K562 (cell line): ENCODE results near the gene FCRL1. TPM values are rescaled to one million over a fixed set of nuclear protein-coding genes. Genes with fewer than 3 reads are reported as not detected.

Experiments used
- ATAC-seq: fragments of 200-7000 bp; cut with Tn5 transposase; 3 replicates; pipeline ENCODE4 v1.9.1; 2020; ENCODE audit warnings: moderate library complexity
- BruUV-seq: library from RNA; stranded (reverse); fragments of 400-500 nt; replicated peaks from 2 replicates; lab custom pipeline; 2021; lab: Mats Ljungman, UMichigan
- CTCF ChIA-PET: fragments of 300-600 bp; formaldehyde crosslinking; extraction: SDS; loops from one replicate; lab custom pipeline; 2021; ENCODE audit warnings: low intra/inter-chr PET ratio; lab: Yijun Ruan, JAX
- POLR2A ChIA-PET: fragments of 300-600, 350-650 bp; sonication (Branson Sonifier 250); formaldehyde crosslinking; extraction: SDS; loops from one replicate; lab custom pipeline; 2021; ENCODE audit warnings: antibody characterized with exemption, inconsistent platforms; lab: Yijun Ruan, JAX
- DNase-seq, 4 experiments: peaks; one replicate each; pipeline versions ENCODE4 v3.0.0 to v3.0.0-alpha.2; 2011 to 2018; ENCODE audit warnings: low spot score in 3 of 4, mixed read lengths in 3 of 4; ENCODE audit errors: extremely low read depth in 1 of 4
- FAIRE-seq: peaks from 2 replicates; lab custom pipeline; 2011; peaks lifted over from hg19 to GRCh38; lab: Jason Lieb, UNC
- H2AFZ ChIP-seq: 2 replicates; pipeline ENCODE4 v1.6.0; 2011; ENCODE audit warnings: low read depth, low read length, control low read depth, inconsistent platforms
- H3K27ac ChIP-seq: fragments of 200-600 bp; 3 replicates; pipeline ENCODE4 v1.8.0; 2011; ENCODE audit warnings: low read depth, mild to moderate bottlenecking, control low read depth, inconsistent platforms, low read length, moderate library complexity, mixed read lengths; ENCODE audit errors: extremely low read depth
- H3K27me3 ChIP-seq, 2 experiments: fragments of 300-600 bp in 1 of 2; 2 replicates in 1 of 2; 3 replicates in 1 of 2; pipeline versions ENCODE4 v1.6.0 to v1.8.0; 2011; ENCODE audit warnings: inconsistent platforms in 2 of 2, low read length in 2 of 2, mild to moderate bottlenecking in 1 of 2, mixed read lengths in 1 of 2, moderate library complexity in 1 of 2; ENCODE audit not compliant: control insufficient read depth in 2 of 2, insufficient read depth in 2 of 2
- H3K36me3 ChIP-seq: fragments of 300-600 bp; 3 replicates; pipeline ENCODE4 v1.8.0; 2011; ENCODE audit warnings: mild to moderate bottlenecking, low read length, inconsistent platforms; ENCODE audit not compliant: control insufficient read depth, insufficient read depth
- H3K4me1 ChIP-seq, 2 experiments: fragments of 200-600 bp in 1 of 2; replicated peaks in 1 of 2; 2 replicates in 1 of 2; 3 replicates in 1 of 2; pipeline versions ENCODE4 v1.5.1 to v1.8.0; 2011; ENCODE audit warnings: inconsistent platforms in 2 of 2, low read length in 2 of 2, mild to moderate bottlenecking in 1 of 2, mixed read lengths in 1 of 2, moderate library complexity in 1 of 2; ENCODE audit not compliant: control insufficient read depth in 2 of 2, insufficient read depth in 2 of 2
- H3K4me2 ChIP-seq: 2 replicates; pipeline ENCODE4 v1.6.1; 2011; ENCODE audit warnings: low read length, control low read depth, inconsistent platforms, mixed read lengths; ENCODE audit not compliant: insufficient read depth
- H3K4me3 ChIP-seq: fragments of 200-600 bp; sonication (generic), shearing (Covaris generic); 2 replicates; pipeline ENCODE4 v1.5.1; 2016; ENCODE audit warnings: control low read depth, inconsistent platforms
- H3K79me2 ChIP-seq: fragments of 200-600 bp; 3 replicates; pipeline ENCODE4 v1.8.0; 2011; ENCODE audit warnings: low read length, inconsistent platforms; ENCODE audit not compliant: control insufficient read depth, insufficient read depth
- H3K9ac ChIP-seq, 2 experiments: 2 replicates each; pipeline versions ENCODE4 v1.6.0 to v1.6.1; 2011; ENCODE audit warnings: low read depth in 2 of 2, low read length in 2 of 2, control low read depth in 1 of 2, inconsistent platforms in 1 of 2, mild to moderate bottlenecking in 1 of 2, mixed read lengths in 1 of 2; ENCODE audit not compliant: insufficient read depth in 1 of 2
- H3K9me1 ChIP-seq: one replicate; pipeline ENCODE4 v1.6.0; 2011; ENCODE audit warnings: inconsistent platforms, mild to moderate bottlenecking, low read length, moderate library complexity; ENCODE audit not compliant: control insufficient read depth, insufficient read depth
- H3K9me3 ChIP-seq: replicated peaks from 2 replicates; pipeline ENCODE4 v1.5.1; 2011; ENCODE audit warnings: low read depth, low read length, inconsistent platforms; ENCODE audit not compliant: control insufficient read depth, insufficient read depth
- H4K20me1 ChIP-seq: replicated peaks from 2 replicates; pipeline ENCODE4 v1.6.1; 2011; ENCODE audit warnings: low read length, inconsistent platforms, mixed read lengths; ENCODE audit not compliant: control insufficient read depth, insufficient read depth
- BRCA1 ChIP-seq, 2 experiments: fragments of 450-650 bp in 1 of 2; sonication (generic) in 1 of 2; formaldehyde crosslinking in 1 of 2; IDR thresholded peaks; 2 replicates each; pipeline versions ENCODE4 v1.5.0 to v1.6.1; 2017 to 2020; ENCODE audit warnings: mild to moderate bottlenecking in 1 of 2, missing genetic modification reagents in 1 of 2
- HDGF ChIP-seq: fragments of 450-650 bp; IDR thresholded peaks from 2 replicates; pipeline ENCODE4 v1.6.1; 2016
- HNRNPK ChIP-seq: fragments of 200-400 bp; formaldehyde crosslinking; IDR thresholded peaks from one replicate; pipeline ENCODE4 v1.6.1; 2018; ENCODE audit warnings: mild to moderate bottlenecking, low read depth, low read length; ENCODE audit not compliant: poor library complexity, severe bottlenecking
- MIER1 ChIP-seq: fragments of 450-650 bp; IDR thresholded peaks from 2 replicates; pipeline ENCODE4 v1.6.1; 2016; ENCODE audit warnings: antibody characterized with exemption, mild to moderate bottlenecking, low read depth
- SAP30 ChIP-seq: fragments of 200-600 bp; sonication (generic); IDR thresholded peaks from 2 replicates; pipeline ENCODE4 v1.6.1; 2012; ENCODE audit warnings: borderline replicate concordance, low read depth, mild to moderate bottlenecking, moderate library complexity, low read length, control low read depth, inconsistent platforms; ENCODE audit not compliant: insufficient read depth, poor library complexity, severe bottlenecking
- XRCC4 ChIP-seq: IDR thresholded peaks from one replicate; pipeline ENCODE4 v1.6.1; 2011; ENCODE audit not compliant: insufficient read depth, insufficient read length; ENCODE audit errors: extremely low read depth
- ZKSCAN1 ChIP-seq: fragments of 150-350 bp; IDR thresholded peaks from 2 replicates; pipeline ENCODE4 v1.6.1; 2016; ENCODE audit warnings: low read depth, low read length
- ZNF445 ChIP-seq: fragments of 250-450 bp; sonication (Bioruptor Pico); IDR thresholded peaks from 2 replicates; pipeline ENCODE4 v1.4.0; 2020; ENCODE audit warnings: low read depth, mild to moderate bottlenecking, moderate library complexity
- ZNF644 ChIP-seq: fragments of 200-800 bp; sonication (Bioruptor generic); IDR thresholded peaks from 2 replicates; pipeline ENCODE4 v1.6.1; 2016; ENCODE audit warnings: low read depth, missing genetic modification characterization, missing compliant biosample characterization
- WGBS: fragments of 100-300 bp; shearing (Covaris generic); methylation state at CpG from one replicate; pipeline ENCODE4 v1.1.6; 2016; ENCODE audit warnings: low coverage, mixed read lengths; ENCODE audit not compliant: insufficient coverage; ENCODE audit errors: missing lambda C conversion rate; 5-methylcytosine and 5-hydroxymethylcytosine counted together
- in situ Hi-C: fragments of 300-500 bp; cut with MboI; formaldehyde crosslinking; loops from 4 replicates; pipeline ENCODE4 v1.15.0; 2018; ENCODE audit warnings: inconsistent platforms, mixed read lengths
- intact Hi-C: fragments of 100-400 bp; cut with micrococcal nuclease; formaldehyde crosslinking; loops from 2 replicates; pipeline ENCODE4 v1.14.2; 2022
- polyA plus RNA-seq, 8 experiments: library from polyadenylated mRNA; depleted of rRNA in 4 of 8; stranded (reverse) in 5 of 8; unstranded in 3 of 8; fragments of >200 nt; fragmentation: Nextera tagmentation in 2 of 8; fragmentation: Illumina TruSeq in 1 of 8; extraction: Ambion mirVana in 2 of 8; extraction: Trizol in 1 of 8; gene quantifications; 2 replicates each; pipeline versions ENCODE4 v1.2.1 to v1.2.3, GENCODE V29; 2011 to 2014; ENCODE audit warnings: inconsistent platforms in 1 of 8, missing spikeins in 1 of 8
- total RNA-seq, 7 experiments: library from RNA; depleted of rRNA in 6 of 7; stranded (reverse); fragments of >200 nt in 6 of 7; fragmentation: Illumina TruSeq in 2 of 7; extraction: Trizol in 2 of 7; gene quantifications; 2 replicates each; pipeline versions ENCODE4 v1.2.1 to v1.2.3, GENCODE V29; 2011 to 2021; ENCODE audit warnings: low replicate concordance in 1 of 7
- TF ChIP-seq, protein P1 (sequence below): sonication (generic); formaldehyde crosslinking; IDR thresholded peaks from 2 replicates; pipeline ENCODE4 v1.8.1; 2022; ENCODE audit warnings: missing genetic modification reagents
- TF ChIP-seq, protein P2 (sequence below): sonication (generic); formaldehyde crosslinking; IDR thresholded peaks from 2 replicates; pipeline ENCODE4 v1.8.0; 2022; ENCODE audit warnings: missing genetic modification reagents, mild to moderate bottlenecking, borderline replicate concordance
- TF ChIP-seq, protein P3 (sequence below): sonication (generic); formaldehyde crosslinking; IDR thresholded peaks from 2 replicates; pipeline ENCODE4 v1.9.0; 2022; ENCODE audit warnings: mild to moderate bottlenecking, missing genetic modification reagents
- TF ChIP-seq, protein P4 (sequence below), 2 experiments: fragments of 450-650 bp; conservative IDR thresholded peaks; 2 replicates each; pipeline ENCODE4 v1.6.1; 2017; ENCODE audit warnings: mild to moderate bottlenecking in 2 of 2, moderate library complexity in 2 of 2
- TF ChIP-seq, protein P5 (sequence below): fragments of 450-650 bp; IDR thresholded peaks from 2 replicates; pipeline ENCODE4 v1.6.1; 2014; ENCODE audit warnings: low read depth, mild to moderate bottlenecking, moderate library complexity, borderline replicate concordance
- TF ChIP-seq, protein P6 (sequence below): fragments of 450-650 bp; formaldehyde crosslinking; IDR thresholded peaks from 2 replicates; pipeline ENCODE4 v1.4.0; 2020; ENCODE audit warnings: mild to moderate bottlenecking

FCRL1 gene
- total and polyA plus RNA-seq, 9 of the 15 experiments (the other 6 are each of a cell fraction or from before 2014, with no cell fraction given) = not detected

DNA sequence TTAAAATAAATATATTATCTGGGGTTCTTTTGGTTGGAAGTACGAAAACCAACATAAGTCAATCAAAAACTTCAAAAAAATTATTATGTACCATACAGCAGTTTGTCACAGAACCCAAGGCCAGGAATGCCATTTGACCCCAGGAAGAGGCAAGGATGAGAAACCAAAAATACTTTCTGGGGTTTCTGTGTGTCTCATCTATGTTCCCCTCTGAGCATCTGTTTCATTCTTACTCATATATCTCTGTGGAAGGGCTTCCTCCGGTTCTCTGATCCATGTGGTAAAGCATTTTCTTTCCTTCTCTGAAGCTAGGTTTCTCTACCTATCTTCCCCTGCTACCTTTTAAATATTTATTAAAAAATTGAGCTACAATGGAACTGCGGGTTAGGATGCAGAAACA, 9.8 kb upstream of the FCRL1 start:
- H3K4me2 ChIP-seq = no peak overlapping the region
- H4K20me1 ChIP-seq = no peaks in the 10 kb centered on the region
- BruUV-seq = no TSS peak
- no peaks in the 10 kb centered on the region for H3K4me1 ChIP-seq
- no peak for FAIRE-seq
- POLR2A ChIA-PET = no interaction called here
- CTCF ChIA-PET = no interaction called here
- in situ Hi-C loops (no loop called here), intact Hi-C loops (no loop called here)
- H2AFZ ChIP-seq = no peak overlapping the region
- no peak overlapping the region for H3K4me3 ChIP-seq
- H3K79me2 ChIP-seq = no peaks in the 10 kb centered on the region
- no peak for DNase-seq
- H3K9ac ChIP-seq = no peak overlapping the region
- H3K27ac ChIP-seq = no peak overlapping the region
- H3K9me1 ChIP-seq = no peaks in the 10 kb centered on the region
- no peaks in the 10 kb centered on the region for H3K9me3 ChIP-seq
- no peaks in the 10 kb centered on the region for H3K36me3 ChIP-seq
- H3K27me3 ChIP-seq = no peaks in the 10 kb centered on the region; a peak in 1 of 5 replicates
- no peak for ATAC-seq
- WGBS = 0% methylated on average over 3 of the region's 3 CpGs
- TF ChIP-seq MIER1 (no peak), ZNF644 (tag) (no peak), HNRNPK (no peak), SAP30 (no peak), ZKSCAN1 (no peak), BRCA1 (IDR thresholded peaks at IDR 0.05) (no peak), BRCA1 (CRISPR knock-in tag; IDR thresholded peaks at IDR 0.05) (no peak), HDGF (no peak), XRCC4 (no peak), ZNF445 (CRISPR knock-in tag) (no peak)
- TF ChIP-seq, protein P1, sequence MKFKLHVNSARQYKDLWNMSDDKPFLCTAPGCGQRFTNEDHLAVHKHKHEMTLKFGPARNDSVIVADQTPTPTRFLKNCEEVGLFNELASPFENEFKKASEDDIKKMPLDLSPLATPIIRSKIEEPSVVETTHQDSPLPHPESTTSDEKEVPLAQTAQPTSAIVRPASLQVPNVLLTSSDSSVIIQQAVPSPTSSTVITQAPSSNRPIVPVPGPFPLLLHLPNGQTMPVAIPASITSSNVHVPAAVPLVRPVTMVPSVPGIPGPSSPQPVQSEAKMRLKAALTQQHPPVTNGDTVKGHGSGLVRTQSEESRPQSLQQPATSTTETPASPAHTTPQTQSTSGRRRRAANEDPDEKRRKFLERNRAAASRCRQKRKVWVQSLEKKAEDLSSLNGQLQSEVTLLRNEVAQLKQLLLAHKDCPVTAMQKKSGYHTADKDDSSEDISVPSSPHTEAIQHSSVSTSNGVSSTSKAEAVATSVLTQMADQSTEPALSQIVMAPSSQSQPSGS (CRISPR knock-in tag) = no peak
- TF ChIP-seq, protein P2, sequence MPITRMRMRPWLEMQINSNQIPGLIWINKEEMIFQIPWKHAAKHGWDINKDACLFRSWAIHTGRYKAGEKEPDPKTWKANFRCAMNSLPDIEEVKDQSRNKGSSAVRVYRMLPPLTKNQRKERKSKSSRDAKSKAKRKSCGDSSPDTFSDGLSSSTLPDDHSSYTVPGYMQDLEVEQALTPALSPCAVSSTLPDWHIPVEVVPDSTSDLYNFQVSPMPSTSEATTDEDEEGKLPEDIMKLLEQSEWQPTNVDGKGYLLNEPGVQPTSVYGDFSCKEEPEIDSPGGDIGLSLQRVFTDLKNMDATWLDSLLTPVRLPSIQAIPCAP (CRISPR knock-in tag) = no peak
- TF ChIP-seq, protein P3, sequence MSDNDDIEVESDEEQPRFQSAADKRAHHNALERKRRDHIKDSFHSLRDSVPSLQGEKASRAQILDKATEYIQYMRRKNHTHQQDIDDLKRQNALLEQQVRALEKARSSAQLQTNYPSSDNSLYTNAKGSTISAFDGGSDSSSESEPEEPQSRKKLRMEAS (CRISPR knock-in tag) = no peak
- TF ChIP-seq, protein P4, sequence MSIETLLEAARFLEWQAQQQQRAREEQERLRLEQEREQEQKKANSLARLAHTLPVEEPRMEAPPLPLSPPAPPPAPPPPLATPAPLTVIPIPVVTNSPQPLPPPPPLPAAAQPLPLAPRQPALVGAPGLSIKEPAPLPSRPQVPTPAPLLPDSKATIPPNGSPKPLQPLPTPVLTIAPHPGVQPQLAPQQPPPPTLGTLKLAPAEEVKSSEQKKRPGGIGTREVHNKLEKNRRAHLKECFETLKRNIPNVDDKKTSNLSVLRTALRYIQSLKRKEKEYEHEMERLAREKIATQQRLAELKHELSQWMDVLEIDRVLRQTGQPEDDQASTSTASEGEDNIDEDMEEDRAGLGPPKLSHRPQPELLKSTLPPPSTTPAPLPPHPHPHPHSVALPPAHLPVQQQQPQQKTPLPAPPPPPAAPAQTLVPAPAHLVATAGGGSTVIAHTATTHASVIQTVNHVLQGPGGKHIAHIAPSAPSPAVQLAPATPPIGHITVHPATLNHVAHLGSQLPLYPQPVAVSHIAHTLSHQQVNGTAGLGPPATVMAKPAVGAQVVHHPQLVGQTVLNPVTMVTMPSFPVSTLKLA (conservative IDR thresholded peaks at IDR 0.05) = no peak
- TF ChIP-seq, protein P5, sequence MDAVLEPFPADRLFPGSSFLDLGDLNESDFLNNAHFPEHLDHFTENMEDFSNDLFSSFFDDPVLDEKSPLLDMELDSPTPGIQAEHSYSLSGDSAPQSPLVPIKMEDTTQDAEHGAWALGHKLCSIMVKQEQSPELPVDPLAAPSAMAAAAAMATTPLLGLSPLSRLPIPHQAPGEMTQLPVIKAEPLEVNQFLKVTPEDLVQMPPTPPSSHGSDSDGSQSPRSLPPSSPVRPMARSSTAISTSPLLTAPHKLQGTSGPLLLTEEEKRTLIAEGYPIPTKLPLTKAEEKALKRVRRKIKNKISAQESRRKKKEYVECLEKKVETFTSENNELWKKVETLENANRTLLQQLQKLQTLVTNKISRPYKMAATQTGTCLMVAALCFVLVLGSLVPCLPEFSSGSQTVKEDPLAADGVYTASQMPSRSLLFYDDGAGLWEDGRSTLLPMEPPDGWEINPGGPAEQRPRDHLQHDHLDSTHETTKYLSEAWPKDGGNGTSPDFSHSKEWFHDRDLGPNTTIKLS = no peak
- TF ChIP-seq, protein P6, sequence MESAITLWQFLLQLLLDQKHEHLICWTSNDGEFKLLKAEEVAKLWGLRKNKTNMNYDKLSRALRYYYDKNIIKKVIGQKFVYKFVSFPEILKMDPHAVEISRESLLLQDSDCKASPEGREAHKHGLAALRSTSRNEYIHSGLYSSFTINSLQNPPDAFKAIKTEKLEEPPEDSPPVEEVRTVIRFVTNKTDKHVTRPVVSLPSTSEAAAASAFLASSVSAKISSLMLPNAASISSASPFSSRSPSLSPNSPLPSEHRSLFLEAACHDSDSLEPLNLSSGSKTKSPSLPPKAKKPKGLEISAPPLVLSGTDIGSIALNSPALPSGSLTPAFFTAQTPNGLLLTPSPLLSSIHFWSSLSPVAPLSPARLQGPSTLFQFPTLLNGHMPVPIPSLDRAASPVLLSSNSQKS (CRISPR knock-in tag) = no peak
